HUDEP-2 (cell line): ENCODE data around the gene ADAMTS12.

Source experiments
- DNase-seq, 76 experiments: peaks; one replicate each; lab custom pipeline; 2025; ENCODE audit not compliant: unreplicated experiment in 76 of 76; lab: John Stamatoyannopoulos, UW

Gene ADAMTS12

GRCh38 chr5:33675958-33676464, 215.8 kb downstream of the ADAMTS12 start:
- DNase-seq, result no peak

- no peak for DNase-seq
These were observed 220.0 kb downstream of the ADAMTS12 start for GRCh38 chr5:33671700-33672291.

GRCh38 chr5:33662722-33663427, 228.9 kb downstream of the ADAMTS12 start:
- no peak for DNase-seq

GRCh38 chr5:33659526-33660169, 232.1 kb downstream of the ADAMTS12 start:
- DNase-seq, result no peak

GRCh38 chr5:33657804-33658440, 233.9 kb downstream of the ADAMTS12 start:
- no peak for DNase-seq

- no peak for DNase-seq
These were observed 234.6 kb downstream of the ADAMTS12 start for GRCh38 chr5:33657176-33657575.

- DNase-seq, result no peak
These were observed 240.9 kb downstream of the ADAMTS12 start for GRCh38 chr5:33650911-33651310.

- no peak for DNase-seq
These were observed 242.0 kb downstream of the ADAMTS12 start for GRCh38 chr5:33649549-33650482.

- DNase-seq, result no peak
These were observed 249.9 kb downstream of the ADAMTS12 start for GRCh38 chr5:33641744-33642505.

- DNase-seq, result no peak
These were observed 252.3 kb downstream of the ADAMTS12 start for GRCh38 chr5:33639474-33639873.

- DNase-seq, result no peak
These were observed 254.8 kb downstream of the ADAMTS12 start for GRCh38 chr5:33637011-33637410.

- DNase-seq, result no peak
These were observed 256.2 kb downstream of the ADAMTS12 start for GRCh38 chr5:33635582-33635981.

GRCh38 chr5:33633699-33634098, 258.1 kb downstream of the ADAMTS12 start:
- no peak for DNase-seq

GRCh38 chr5:33631786-33632185, 260.0 kb downstream of the ADAMTS12 start:
- DNase-seq, result no peak

GRCh38 chr5:33631139-33631538, 260.7 kb downstream of the ADAMTS12 start:
- no peak for DNase-seq

GRCh38 chr5:33629999-33630398, 261.8 kb downstream of the ADAMTS12 start:
- no peak for DNase-seq

- no peak for DNase-seq
These were observed 263.0 kb downstream of the ADAMTS12 start for GRCh38 chr5:33628796-33629195.

GRCh38 chr5:33621514-33621913, 270.3 kb downstream of the ADAMTS12 start:
- DNase-seq, result no peak

GRCh38 chr5:33614039-33614438, 277.8 kb downstream of the ADAMTS12 start:
- DNase-seq, result no peak

- no peak for DNase-seq
These were observed 279.4 kb downstream of the ADAMTS12 start for GRCh38 chr5:33612386-33612785.
